ENCODE data around the gene SSR1. TPM values are rescaled to one million over a fixed set of nuclear protein-coding genes. Genes with fewer than 3 reads are reported as not detected.
"Not testable (repeated sequence)": the region's sequence is repeated elsewhere in the genome, so short reads cannot be mapped to it uniquely, and the experiment has no call there.

SSR1 gene
- total and polyA plus RNA-seq, 5 experiments from 2014 or later: 97.5 to 159 (median 136) TPM

DNA sequence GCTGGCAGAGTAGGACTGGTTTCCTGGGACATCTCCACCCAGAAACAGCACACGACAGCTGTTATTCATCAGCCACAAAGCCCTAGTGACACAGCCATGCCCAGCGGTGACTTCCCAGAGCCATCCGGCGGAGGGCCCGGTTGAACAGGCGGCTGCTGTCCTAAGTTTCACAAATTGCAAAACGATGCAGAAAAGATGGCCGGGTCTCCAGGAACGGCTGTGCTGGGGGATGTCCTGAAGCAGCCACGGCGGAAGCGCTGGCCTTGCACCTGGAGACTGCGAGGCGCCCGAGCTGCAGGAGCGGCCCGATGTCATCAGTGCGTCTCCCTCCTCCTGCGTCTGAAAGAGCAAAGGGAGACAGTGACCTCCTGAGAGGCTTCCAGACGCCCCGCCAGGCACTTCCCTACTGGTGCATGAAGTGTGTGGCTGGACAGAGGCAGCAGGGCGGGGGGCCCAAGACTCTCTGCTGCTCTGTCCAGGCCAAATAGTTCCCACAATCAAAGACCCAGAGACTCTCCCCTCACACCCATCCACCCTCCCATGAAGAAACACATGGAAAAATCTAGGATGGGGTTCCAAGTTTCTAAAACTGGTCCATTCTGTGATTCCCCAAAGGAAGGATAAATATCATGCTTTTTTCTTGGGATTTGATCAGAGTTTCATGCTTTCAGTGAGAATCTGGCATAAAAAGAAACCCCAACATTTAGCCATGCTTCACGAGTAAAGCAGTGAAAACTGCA, 44.0 kb downstream of the SSR1 start:
- POLR2A ChIA-PET: no interaction called here
- H3K27me3 Mint-ChIP-seq: peaks cover 0 to 5% (median 0%) of the 10 kb centered on the region in 5 donors
- H3K4me3 Mint-ChIP-seq: no peak overlapping the region
- H3K9me3 Mint-ChIP-seq: peaks cover 0 to 16% (median 4%) of the 10 kb centered on the region in 9 donors
- DNase-seq: no peak
- H3K36me3 Mint-ChIP-seq: peaks cover 0 to 7% (median 0%) of the 10 kb centered on the region in 3 donors
- H3K4me1 Mint-ChIP-seq: no peaks in the 10 kb centered on the region
- no peak for ATAC-seq
- no peak overlapping the region for H3K27ac Mint-ChIP-seq

GRCh38 chr6:7268362-7268761, 44.6 kb downstream of the SSR1 start:
- no peak for ATAC-seq
- POLR2A ChIA-PET: no interaction called here
- Mint-ChIP-seq H3K36me3 (peaks cover 0 to 7% (median 0%) of the 10 kb centered on the region in 3 donors), H3K27ac (no peak overlapping the region), H3K4me3 (no peak overlapping the region), H3K4me1 (no peaks in the 10 kb centered on the region), H3K9me3 (peaks cover 0 to 16% (median 4%) of the 10 kb centered on the region in 9 donors), H3K27me3 (peaks cover 0 to 3% (median 0%) of the 10 kb centered on the region in 5 donors)
- no peak for DNase-seq

- no peak overlapping the region for H3K27ac Mint-ChIP-seq
- peaks cover 0 to 16% (median 4%) of the 10 kb centered on the region in 9 donors for H3K9me3 Mint-ChIP-seq
- peaks cover 0 to 2% (median 0%) of the 10 kb centered on the region in 4 donors for H3K4me1 Mint-ChIP-seq
- no peak overlapping the region for H3K4me3 Mint-ChIP-seq
- POLR2A ChIA-PET: no interaction called here
- H3K27me3 Mint-ChIP-seq: peaks cover 0 to 3% (median 0%) of the 10 kb centered on the region in 5 donors
- DNase-seq (no peak), ATAC-seq (no peak)
- peaks cover 0 to 7% (median 0%) of the 10 kb centered on the region in 3 donors for H3K36me3 Mint-ChIP-seq
Observed at GRCh38 chr6:7267466-7268091, 45.4 kb downstream of the SSR1 start.

DNA sequence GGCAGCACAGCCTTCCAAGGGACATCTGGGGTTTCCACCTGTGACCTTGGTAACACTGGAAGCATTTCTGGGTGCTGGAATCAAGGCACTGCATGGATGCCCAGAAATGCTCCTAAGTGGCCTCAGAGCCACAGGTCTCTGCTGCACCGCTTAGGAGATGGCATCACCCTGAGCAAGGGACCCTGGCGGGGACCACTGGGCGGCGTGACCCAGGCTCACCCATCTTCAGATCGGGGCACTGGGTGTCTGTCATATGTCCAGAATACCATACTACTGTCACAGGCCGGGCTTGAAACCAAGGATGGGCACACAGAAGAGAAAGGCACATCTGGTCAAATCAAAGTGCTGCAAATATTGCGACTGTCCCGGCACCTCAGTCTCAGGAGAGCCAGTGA, 45.9 kb downstream of the SSR1 start:
- ATAC-seq: no peak
- no peak for DNase-seq
- Mint-ChIP-seq H3K27ac (no peak overlapping the region), H3K36me3 (peaks cover 0 to 7% (median 0%) of the 10 kb centered on the region in 3 donors), H3K4me3 (no peak overlapping the region), H3K9me3 (peaks cover 0 to 16% (median 4%) of the 10 kb centered on the region in 9 donors), H3K27me3 (peaks cover 0 to 8% (median 5%) of the 10 kb centered on the region in 5 donors), H3K4me1 (peaks cover 0 to 7% (median 2%) of the 10 kb centered on the region in 4 donors)
- POLR2A ChIA-PET: no interaction called here

DNA sequence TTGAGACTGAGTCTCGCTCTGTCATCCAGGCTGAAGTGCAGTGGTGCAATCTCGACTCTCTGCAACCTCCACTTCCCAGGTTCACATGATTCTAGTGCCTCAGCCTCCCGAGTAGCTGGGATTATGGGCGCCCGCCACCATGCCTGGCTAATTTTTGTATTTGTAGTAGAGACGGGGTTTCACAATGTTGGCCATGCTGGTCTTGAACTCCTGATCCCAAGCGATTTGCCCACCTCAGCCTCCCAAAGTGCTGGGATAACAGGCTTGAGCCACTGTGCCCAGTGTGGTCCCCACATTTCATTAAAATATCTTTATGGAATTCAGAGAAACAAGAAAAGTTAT, 47.6 kb downstream of the SSR1 start:
- H3K27me3 Mint-ChIP-seq: peaks cover 5 to 24% (median 13%) of the 10 kb centered on the region in 5 donors
- not testable (repeated sequence) for H3K27ac Mint-ChIP-seq
- H3K9me3 Mint-ChIP-seq: peaks cover 0 to 12% (median 4%) of the 10 kb centered on the region in 9 donors

DNA sequence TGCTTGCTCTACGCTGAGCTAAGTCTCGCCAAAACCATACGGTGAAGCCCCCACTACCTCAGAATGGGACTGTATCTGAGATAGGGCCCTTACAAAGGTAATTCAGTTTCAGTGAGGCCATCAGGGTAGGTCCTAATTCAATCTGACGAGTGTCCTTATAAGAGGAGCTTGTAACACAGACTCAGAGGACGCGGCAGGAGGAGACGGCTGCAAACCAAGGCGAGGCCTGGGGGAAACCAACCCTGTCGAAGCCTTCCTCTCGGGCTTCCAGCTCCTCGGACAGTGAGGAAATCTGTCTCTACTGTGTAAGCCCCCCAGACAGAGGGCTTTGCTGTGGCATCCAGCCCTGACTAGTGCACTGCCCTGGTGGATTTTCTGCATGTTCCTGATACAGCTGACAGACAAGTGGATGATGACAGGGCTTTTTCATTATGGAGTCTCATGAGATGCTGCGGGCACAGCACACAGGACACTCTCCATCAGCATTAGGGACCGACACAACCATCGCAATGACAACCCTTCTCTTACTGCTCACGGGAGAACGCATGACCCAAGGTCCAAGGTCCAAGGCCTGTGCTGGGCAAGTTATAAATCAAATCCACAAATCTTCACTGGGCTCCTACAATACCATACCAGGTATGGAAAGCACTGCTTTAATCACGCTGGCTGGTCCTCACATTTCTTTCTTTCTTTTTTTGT, 48.2 kb downstream of the SSR1 start:
- H3K4me1 Mint-ChIP-seq: peaks cover 8 to 22% (median 17%) of the 10 kb centered on the region in 4 donors
- H3K4me3 Mint-ChIP-seq: no peak overlapping the region
- no peak overlapping the region for H3K27ac Mint-ChIP-seq
- H3K27me3 Mint-ChIP-seq: peaks cover 6 to 27% (median 16%) of the 10 kb centered on the region in 5 donors
- ATAC-seq (no peak), DNase-seq (no peak)
- peaks cover 0 to 12% (median 4%) of the 10 kb centered on the region in 9 donors for H3K9me3 Mint-ChIP-seq
- peaks cover 0 to 7% (median 0%) of the 10 kb centered on the region in 3 donors for H3K36me3 Mint-ChIP-seq
- POLR2A ChIA-PET: no interaction called here

More for the DNA sequence above, 47.6 kb downstream of the SSR1 start:
- peaks cover 8 to 21% (median 16%) of the 10 kb centered on the region in 4 donors for H3K4me1 Mint-ChIP-seq
- H3K4me3 Mint-ChIP-seq, DNase-seq, ATAC-seq, H3K36me3 Mint-ChIP-seq, POLR2A ChIA-PET: not testable (repeated sequence)

DNA sequence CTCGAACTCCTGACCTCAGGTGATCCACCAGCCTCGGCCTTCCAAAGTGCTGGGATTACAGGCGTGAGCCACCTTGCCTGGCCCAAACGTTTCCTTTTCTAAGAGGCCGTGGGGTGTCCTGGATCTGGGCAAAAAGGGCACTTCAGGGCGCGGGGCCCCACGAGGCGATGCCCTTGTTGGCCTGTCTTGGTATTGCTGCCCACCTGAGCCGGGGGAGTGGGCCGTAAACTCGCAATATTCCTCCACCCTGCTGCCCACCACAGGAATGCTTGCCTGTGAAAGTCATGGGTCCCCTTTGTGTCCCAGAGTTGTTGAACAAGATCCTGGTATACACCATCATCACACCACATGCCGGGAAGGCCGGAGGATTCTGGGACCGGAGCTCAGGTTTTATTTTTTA, 49.0 kb downstream of the SSR1 start:
- Mint-ChIP-seq H3K4me3 (no peak overlapping the region), H3K36me3 (peaks cover 0 to 7% (median 0%) of the 10 kb centered on the region in 3 donors), H3K27me3 (peaks cover 6 to 33% (median 24%) of the 10 kb centered on the region in 5 donors), H3K27ac (no peak overlapping the region), H3K9me3 (peaks cover 0 to 12% (median 4%) of the 10 kb centered on the region in 9 donors), H3K4me1 (peaks cover 11 to 24% (median 17%) of the 10 kb centered on the region in 4 donors)
- ATAC-seq: no peak
- POLR2A ChIA-PET: no interaction called here
- no peak for DNase-seq

- POLR2A ChIA-PET: interaction anchor here (0.7 kb wide), 1 partner anchor 26 kb away, joined by 5 read pairs; no protein-coding TSS in a partner anchor
- not testable (repeated sequence) for H3K4me3 Mint-ChIP-seq
Observed at GRCh38 chr6:7263519-7263805, 49.5 kb downstream of the SSR1 start.

GRCh38 chr6:7262746-7263518, 50.1 kb downstream of the SSR1 start:
- Mint-ChIP-seq H3K27me3 (peaks cover 6 to 41% (median 28%) of the 10 kb centered on the region in 5 donors), H3K9me3 (peaks cover 0 to 12% (median 4%) of the 10 kb centered on the region in 9 donors), H3K4me3 (peak overlapping the region in 5 of 10 donors; percentile 72 to 89 (median 85)), H3K27ac (no peak overlapping the region), H3K4me1 (peaks cover 11 to 24% (median 17%) of the 10 kb centered on the region in 4 donors), H3K36me3 (peaks cover 0 to 5% (median 0%) of the 10 kb centered on the region in 3 donors)
- ATAC-seq: no peak
- DNase-seq: no peak
- POLR2A ChIA-PET: interaction anchor here (0.7 kb wide), 1 partner anchor 27 kb away, joined by 5 read pairs; no protein-coding TSS in a partner anchor

More at GRCh38 chr6:7263519-7263805, 49.5 kb downstream of the SSR1 start:
- Mint-ChIP-seq H3K9me3 (peaks cover 0 to 12% (median 4%) of the 10 kb centered on the region in 9 donors), H3K4me1 (peaks cover 11 to 24% (median 17%) of the 10 kb centered on the region in 4 donors), H3K27me3 (peaks cover 6 to 37% (median 28%) of the 10 kb centered on the region in 5 donors)
- DNase-seq, ATAC-seq, H3K36me3 Mint-ChIP-seq, H3K27ac Mint-ChIP-seq: not testable (repeated sequence)

- H3K27me3 Mint-ChIP-seq: peaks cover 6 to 41% (median 28%) of the 10 kb centered on the region in 5 donors
- DNase-seq (no peak), ATAC-seq (no peak)
- peak overlapping the region in 3 of 10 donors; percentile 14 to 62 (median 35) for H3K27ac Mint-ChIP-seq
- H3K9me3 Mint-ChIP-seq: peaks cover 0 to 14% (median 4%) of the 10 kb centered on the region in 9 donors
- POLR2A ChIA-PET: no interaction called here
- peaks cover 11 to 24% (median 17%) of the 10 kb centered on the region in 4 donors for H3K4me1 Mint-ChIP-seq
- H3K4me3 Mint-ChIP-seq: peak overlapping the region; percentile 72 to 91 (median 86)
- peaks cover 0 to 5% (median 0%) of the 10 kb centered on the region in 3 donors for H3K36me3 Mint-ChIP-seq
Observed at GRCh38 chr6:7261852-7262461, 51.0 kb downstream of the SSR1 start.

DNA sequence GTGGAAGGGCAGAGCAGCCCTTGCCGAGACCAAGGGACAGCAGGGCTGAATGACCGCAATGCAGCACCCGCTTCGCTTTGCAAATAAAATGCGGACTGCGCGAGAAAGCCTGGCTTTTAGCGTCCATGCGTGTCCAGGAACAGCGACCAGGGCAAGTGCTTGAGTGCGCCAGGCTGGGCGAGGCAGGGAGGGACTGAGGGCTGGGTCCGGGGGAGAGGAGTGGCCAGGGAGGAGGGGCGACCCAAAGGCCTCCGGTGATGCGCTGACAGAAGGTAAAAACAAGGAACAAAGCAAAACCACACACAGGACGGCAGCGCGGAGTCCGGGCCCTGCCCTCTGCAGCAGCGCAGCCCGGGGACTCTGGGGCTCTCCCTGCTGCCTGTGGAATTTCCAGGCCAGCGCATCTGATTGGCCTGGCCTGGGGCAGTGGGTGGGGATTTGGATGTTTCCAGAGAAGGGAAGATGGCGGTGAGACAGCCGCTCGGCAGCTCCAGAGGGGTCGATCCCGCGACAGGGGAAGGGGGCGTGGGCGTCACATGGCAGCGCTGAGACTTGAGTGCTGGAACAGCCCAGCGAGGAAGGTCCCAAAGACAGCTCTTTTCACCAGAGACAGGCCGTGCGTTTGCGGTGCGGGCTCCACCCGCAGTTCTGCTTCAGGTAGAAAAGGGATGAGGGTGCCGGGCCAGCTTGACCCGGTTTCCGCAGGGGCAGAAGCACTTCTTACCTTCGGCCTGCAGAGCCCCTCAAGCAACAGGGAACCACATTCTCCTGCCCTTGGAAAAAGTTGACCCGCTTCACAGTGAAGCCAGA, 51.8 kb downstream of the SSR1 start:
- Mint-ChIP-seq H3K9me3 (peaks cover 0 to 13% (median 5%) of the 10 kb centered on the region in 9 donors), H3K27ac (peak overlapping the region in 7 of 10 donors; percentile 38 to 88 (median 62)), H3K27me3 (peaks cover 6 to 41% (median 28%) of the 10 kb centered on the region in 5 donors), H3K36me3 (peaks cover 0 to 5% (median 0%) of the 10 kb centered on the region in 3 donors), H3K4me3 (peak overlapping the region; percentile 81 to 92 (median 89)), H3K4me1 (peaks cover 11 to 24% (median 17%) of the 10 kb centered on the region in 4 donors)
- POLR2A ChIA-PET: no interaction called here
- DNase-seq (peak in 5 of 10 donors; percentile 8 to 18 (median 14)), ATAC-seq (peak; percentile 65 to 84)

Measured in naive thymus-derived CD8-positive, alpha-beta T cell (primary cell).